Activated CD4-positive, alpha-beta T cell treated with anti-CD3 and anti-CD28 coated beads for 48 hours (primary cell): ENCODE data around the gene ANKRD28.

Experiments
- DNase-seq: peaks from one replicate; pipeline ENCODE4 v3.0.0-alpha.2; 2020

Gene ANKRD28

GRCh38 chr3:15716178-15716577 lies 81.6 kb downstream of the ANKRD28 start:
- no peak for DNase-seq

GRCh38 chr3:15714448-15714847 lies 83.3 kb downstream of the ANKRD28 start:
- no peak for DNase-seq

- no peak for DNase-seq
Measured at GRCh38 chr3:15713364-15713763, 84.4 kb downstream of the ANKRD28 start.

- no peak for DNase-seq
Measured at GRCh38 chr3:15711281-15711680, 86.5 kb downstream of the ANKRD28 start.

GRCh38 chr3:15708882-15709677 lies 88.7 kb downstream of the ANKRD28 start:
- DNase-seq, result no peak

- no peak for DNase-seq
Measured at GRCh38 chr3:15707779-15708178, 90.0 kb downstream of the ANKRD28 start.

- no peak for DNase-seq
Measured at GRCh38 chr3:15703346-15703745, 94.4 kb downstream of the ANKRD28 start.

- DNase-seq, result no peak
Measured at GRCh38 chr3:15694628-15695027, 103.2 kb downstream of the ANKRD28 start.

- DNase-seq, result no peak
Measured at GRCh38 chr3:15693355-15693754, 104.4 kb downstream of the ANKRD28 start.

GRCh38 chr3:15690748-15691147 lies 107.0 kb downstream of the ANKRD28 start:
- DNase-seq, result no peak

GRCh38 chr3:15690230-15690629 lies 107.5 kb downstream of the ANKRD28 start:
- no peak for DNase-seq

GRCh38 chr3:15685927-15686326 lies 111.9 kb downstream of the ANKRD28 start:
- no peak for DNase-seq

GRCh38 chr3:15683253-15683652 lies 114.5 kb downstream of the ANKRD28 start:
- no peak for DNase-seq

- DNase-seq, result no peak
Measured at GRCh38 chr3:15682561-15683185, 115.1 kb downstream of the ANKRD28 start.

- DNase-seq, result no peak
Measured at GRCh38 chr3:15681668-15682067, 116.1 kb downstream of the ANKRD28 start.

- DNase-seq, result no peak
Measured at GRCh38 chr3:15679306-15679705, 118.5 kb downstream of the ANKRD28 start.

GRCh38 chr3:15676259-15676658 lies 121.5 kb downstream of the ANKRD28 start:
- DNase-seq, result no peak

- no peak for DNase-seq
Measured at GRCh38 chr3:15673536-15673935, 124.2 kb downstream of the ANKRD28 start.

GRCh38 chr3:15667484-15667883 lies 130.3 kb downstream of the ANKRD28 start:
- DNase-seq, result no peak

GRCh38 chr3:15666277-15666676 lies 131.5 kb downstream of the ANKRD28 start:
- DNase-seq, result no peak

GRCh38 chr3:15665510-15666150 lies 132.1 kb downstream of the ANKRD28 start:
- DNase-seq, result no peak

- no peak for DNase-seq
Measured at GRCh38 chr3:15664144-15664543, 133.6 kb downstream of the ANKRD28 start.

GRCh38 chr3:15660055-15660935 lies 137.5 kb downstream of the ANKRD28 start:
- no peak for DNase-seq
